KBM-7 (cell line): Measurements from ENCODE around the gene PODXL.
A peak's percentile ranks its signal among the peaks of the same experiment; 100 is the strongest.

Experiments used
- DNase-seq: peaks from one replicate; pipeline ENCODE4 v3.0.0-alpha.2; 2015
- in situ Hi-C: fragments of 300-500 bp; cut with MboI; formaldehyde crosslinking; loops from 2 replicates; pipeline ENCODE4 v1.14.3; 2020; ENCODE audit warnings: low sequenced_read_pairs, low pct_unique_long_range_greater_than_20kb, mixed read lengths

Gene PODXL

DNA sequence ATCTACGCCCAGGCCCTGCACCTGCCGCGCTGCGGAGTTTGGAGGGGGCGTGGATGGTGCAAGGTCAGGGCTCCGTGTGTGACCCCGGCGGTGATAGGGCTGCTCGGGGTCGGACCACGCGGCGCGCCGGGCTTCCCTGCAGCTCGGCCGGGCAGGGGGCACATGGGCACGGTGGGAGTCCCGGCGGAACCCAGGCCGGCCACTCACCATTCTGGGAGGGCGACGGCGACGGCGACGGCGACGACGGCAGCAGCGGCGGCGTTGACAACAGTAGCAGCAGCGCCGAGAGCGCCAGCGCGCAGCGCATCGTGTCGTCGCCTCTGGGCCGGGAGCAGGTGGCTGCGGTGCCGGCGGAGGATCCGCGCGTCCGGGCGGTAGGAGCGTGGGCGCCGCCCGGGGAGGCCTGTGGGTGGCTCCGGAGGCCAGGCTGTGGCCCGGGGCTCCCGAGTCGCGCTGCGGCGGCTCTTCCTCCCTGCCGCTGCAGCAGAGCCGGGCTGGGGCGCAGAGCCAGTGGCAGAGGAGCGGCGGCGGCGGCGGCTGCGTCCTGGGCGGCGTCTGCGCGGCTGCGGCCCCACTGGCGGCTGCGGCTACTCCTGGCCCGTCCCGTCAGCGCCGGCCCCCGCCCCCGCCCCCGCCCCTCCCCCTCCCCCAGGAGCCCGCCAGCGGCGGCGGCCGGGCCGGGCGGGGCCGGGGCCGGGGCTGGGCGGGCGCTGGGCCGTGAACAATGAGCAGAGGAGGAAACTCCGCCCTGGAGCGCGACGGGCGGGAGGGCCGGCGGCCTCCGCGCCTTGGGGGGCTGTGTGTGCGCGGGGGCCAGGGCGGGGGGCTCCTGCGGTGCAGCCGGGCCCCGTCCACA, at the start of gene PODXL:
Gene PODXL (minus strand): TSS at position 576 of the 856 bp plus-strand sequence. CDS start 269 bp downstream, at position 307.
- in situ Hi-C loops, result no loop called here

GRCh38 chr7:131605280-131605878, 49.0 kb upstream of the PODXL start:
- DNase-seq, result no peak
- in situ Hi-C loops, result no loop called here

More for the DNA sequence above, at the start of gene PODXL:
- DNase-seq, result peak; percentile 82

- DNase-seq, result no peak
- in situ Hi-C loops, result no loop called here
Observed at GRCh38 chr7:131604841-131605279, 48.4 kb upstream of the PODXL start.

GRCh38 chr7:131603932-131604331, 47.5 kb upstream of the PODXL start:
- no peak for DNase-seq
- in situ Hi-C loops, result no loop called here

DNA sequence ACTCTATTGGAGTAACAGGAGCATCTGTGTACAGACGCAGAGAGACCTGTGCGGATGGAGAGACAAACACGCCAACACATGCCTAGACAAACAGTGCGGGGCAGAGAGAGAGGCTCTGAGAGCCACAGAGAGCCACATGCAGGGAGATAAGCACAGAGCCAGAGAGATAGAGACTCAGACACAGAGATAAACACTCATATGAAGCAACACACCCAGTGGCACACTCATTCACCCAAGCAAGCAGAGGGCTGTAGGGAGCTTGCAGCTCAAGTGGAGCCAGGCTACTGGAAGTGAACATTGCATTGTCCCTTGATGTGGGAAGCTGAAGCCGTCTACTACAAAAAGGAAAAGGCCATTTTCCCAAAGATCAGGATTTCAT, 46.6 kb upstream of the PODXL start:
- DNase-seq, result no peak
- in situ Hi-C loops, result no loop called here

GRCh38 chr7:131602304-131602993, 46.0 kb upstream of the PODXL start:
- in situ Hi-C loops, result no loop called here
- no peak for DNase-seq

GRCh38 chr7:131600085-131600881, 43.9 kb upstream of the PODXL start:
- in situ Hi-C loops, result no loop called here
- DNase-seq, result no peak

GRCh38 chr7:131596785-131597184, 40.4 kb upstream of the PODXL start:
- no peak for DNase-seq
- in situ Hi-C loops, result no loop called here

GRCh38 chr7:131595699-131596098, 39.3 kb upstream of the PODXL start:
- no peak for DNase-seq
- in situ Hi-C loops, result no loop called here

- in situ Hi-C loops, result no loop called here
- no peak for DNase-seq
Observed at GRCh38 chr7:131591687-131592319, 35.4 kb upstream of the PODXL start.

DNA sequence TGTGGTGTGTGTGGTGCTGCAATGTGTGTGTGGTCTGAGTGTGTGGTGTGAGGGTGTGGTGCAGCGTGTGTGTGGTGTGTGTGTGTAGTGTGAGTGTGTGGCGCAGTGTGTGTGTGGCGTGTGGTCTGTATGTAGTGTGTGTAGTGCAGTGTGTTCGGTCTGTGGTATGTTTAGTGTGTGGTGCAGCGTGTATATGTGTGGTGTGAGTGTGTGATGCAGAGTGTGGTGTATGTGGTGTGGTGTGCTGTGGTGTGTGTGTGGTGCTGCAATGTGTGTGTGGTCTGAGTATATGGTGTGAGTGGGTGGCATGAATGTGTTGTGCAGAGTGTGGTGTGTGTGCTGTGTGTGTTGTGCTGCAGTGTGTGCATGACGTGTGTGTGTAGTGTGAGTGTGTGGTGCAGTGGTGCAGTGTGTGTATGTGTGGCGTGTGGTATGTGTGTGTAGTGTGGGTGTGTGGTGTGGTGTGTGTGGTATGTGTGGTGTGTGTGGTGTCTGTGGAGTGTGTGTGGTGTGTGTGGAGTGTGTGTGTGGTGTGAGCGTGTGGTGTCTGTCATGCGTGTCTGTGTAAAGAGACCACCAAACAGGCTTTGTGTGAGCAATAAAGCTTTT, 31.0 kb upstream of the PODXL start:
- DNase-seq, result no peak

GRCh38 chr7:131586759-131587158, 30.3 kb upstream of the PODXL start:
- in situ Hi-C loops, result no loop called here
- no peak for DNase-seq

More for the DNA sequence above, 31.0 kb upstream of the PODXL start:
- in situ Hi-C loops, result no loop called here

- no peak for DNase-seq
- in situ Hi-C loops, result no loop called here
Observed at GRCh38 chr7:131586259-131586658, 29.8 kb upstream of the PODXL start.

- in situ Hi-C loops, result no loop called here
- no peak for DNase-seq
Observed at GRCh38 chr7:131583430-131583829, 27.0 kb upstream of the PODXL start.

- in situ Hi-C loops, result no loop called here
Observed at GRCh38 chr7:131581241-131582051, 25.0 kb upstream of the PODXL start.

GRCh38 chr7:131578602-131579001, 22.2 kb upstream of the PODXL start:
- in situ Hi-C loops, result no loop called here
- no peak for DNase-seq

More at GRCh38 chr7:131581241-131582051, 25.0 kb upstream of the PODXL start:
- no peak for DNase-seq

DNA sequence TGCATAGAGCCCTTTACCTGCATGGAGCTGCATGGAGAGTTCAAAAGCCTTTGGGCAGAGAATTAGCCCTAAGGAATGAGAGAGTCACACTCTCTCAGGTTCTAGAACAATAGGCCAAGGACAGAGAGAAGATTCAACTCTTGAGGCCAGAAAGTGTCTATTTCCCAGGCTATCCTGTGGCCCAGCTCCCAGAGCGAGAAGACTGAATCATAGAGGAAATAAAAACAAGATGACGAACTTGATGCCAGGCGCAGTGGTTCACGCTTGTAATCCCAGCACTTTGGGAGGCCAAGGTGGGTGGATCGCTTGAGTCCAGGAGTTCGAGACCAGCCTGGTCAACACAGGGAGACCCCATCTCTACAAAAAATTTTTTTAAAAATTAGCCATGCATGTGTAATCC, 18.3 kb upstream of the PODXL start:
- no peak for DNase-seq
- in situ Hi-C loops, result no loop called here

DNA sequence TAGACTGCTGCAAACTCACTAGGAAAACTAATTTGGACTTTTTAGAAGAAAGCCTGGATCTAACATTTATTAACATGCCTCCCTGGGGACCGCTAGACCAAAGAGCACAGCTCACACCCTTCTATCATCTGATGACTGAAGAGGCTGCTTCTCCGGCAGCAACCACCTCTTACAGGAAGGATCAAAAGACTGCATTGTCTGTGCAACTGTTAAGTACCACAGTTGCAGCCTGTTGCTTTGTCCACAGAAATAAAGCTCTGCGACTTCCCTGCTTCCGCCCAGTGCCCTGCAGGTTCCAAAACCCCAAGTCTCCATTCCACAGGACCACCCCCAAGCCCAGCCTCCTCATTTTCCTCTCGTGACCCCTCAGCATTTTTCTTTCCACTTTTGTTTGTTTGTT, 14.0 kb upstream of the PODXL start:
- no peak for DNase-seq
- in situ Hi-C loops, result no loop called here
